SK-N-MC (cell line): ENCODE data around the gene CHST1.

Source experiments
- EZH2 ChIP-seq: fragments of 200-600 bp; sonication (generic); IDR thresholded peaks from one replicate; pipeline ENCODE4 v1.6.1; 2017; ENCODE audit warnings: antibody characterized with exemption
- FOXP2 ChIP-seq: optimal IDR thresholded peaks from 2 replicates; pipeline ENCODE3; 2011; ENCODE audit warnings: mild to moderate bottlenecking, moderate library complexity; ENCODE audit not compliant: insufficient read depth; ENCODE audit errors: extremely low read length, control extremely low read depth
- POLR2AphosphoS5 ChIP-seq: IDR thresholded peaks from 2 replicates; pipeline ENCODE4 v1.6.1; 2012; ENCODE audit warnings: mild to moderate bottlenecking, low read depth, low read length, borderline replicate concordance

DNA sequence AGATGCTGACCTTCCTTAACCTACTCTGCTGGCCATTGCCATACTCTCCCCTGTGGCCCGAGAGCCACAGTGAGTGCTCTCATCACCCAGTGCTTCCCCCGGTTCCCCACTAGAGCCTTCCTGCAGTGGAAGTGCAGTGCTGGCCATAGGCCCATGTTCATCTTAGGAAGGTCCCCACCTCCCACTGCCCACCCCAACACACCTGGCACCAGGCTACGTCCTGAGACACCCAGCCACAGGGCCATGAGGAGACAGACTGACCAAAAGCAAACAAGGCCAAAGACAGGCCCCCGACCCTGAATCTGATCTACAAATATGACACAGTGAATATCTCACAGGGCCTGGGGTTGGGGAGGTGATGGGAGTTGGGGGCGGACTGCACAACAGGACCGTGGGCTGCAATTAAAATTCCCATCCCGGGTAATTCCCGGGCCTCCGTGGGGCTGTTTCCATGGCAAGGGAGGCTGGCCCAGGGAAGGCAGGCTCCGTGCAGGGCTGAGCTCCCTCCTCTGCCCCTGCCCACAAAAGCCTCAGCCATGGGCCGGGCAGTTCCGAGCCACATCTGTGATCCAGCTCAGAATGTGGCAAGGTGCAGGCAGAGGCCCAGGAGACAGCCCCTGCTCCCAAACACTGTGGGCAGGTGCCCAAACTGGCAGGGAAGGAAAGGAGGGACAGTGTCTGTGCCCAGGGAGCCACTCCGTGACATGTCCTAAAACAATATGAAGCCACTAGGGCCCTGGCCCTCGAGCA is 5.1 kb upstream of the CHST1 start:
- TF ChIP-seq EZH2 = no peak
- TF ChIP-seq POLR2AphosphoS5 = no peak
- no peak for TF ChIP-seq FOXP2
